Renal pelvis (tissue), 12 donors: ENCODE measurements around the gene PRKCSH. TPM values are rescaled to one million over a fixed set of nuclear protein-coding genes. Genes with fewer than 3 reads are reported as not detected.
"Not testable (repeated sequence)": the region's sequence is repeated elsewhere in the genome, so short reads cannot be mapped to it uniquely, and the experiment has no call there.

ENCODE experiments used
- DNase-seq: peaks from one replicate; pipeline ENCODE4 v3.0.0-alpha.2; 2013
- long read RNA-seq, 16 experiments: transcript quantifications; one replicate each; lab custom pipeline, GENCODE V29; 2026
- polyA plus RNA-seq, 3 donors: library from polyadenylated mRNA; unstranded; fragments of 120-200 nt; gene quantifications; one replicate each; pipeline ENCODE4 v1.2.1, GENCODE V29; 2013; ENCODE audit not compliant: insufficient read length in 3 of 3

PRKCSH gene, protein sequence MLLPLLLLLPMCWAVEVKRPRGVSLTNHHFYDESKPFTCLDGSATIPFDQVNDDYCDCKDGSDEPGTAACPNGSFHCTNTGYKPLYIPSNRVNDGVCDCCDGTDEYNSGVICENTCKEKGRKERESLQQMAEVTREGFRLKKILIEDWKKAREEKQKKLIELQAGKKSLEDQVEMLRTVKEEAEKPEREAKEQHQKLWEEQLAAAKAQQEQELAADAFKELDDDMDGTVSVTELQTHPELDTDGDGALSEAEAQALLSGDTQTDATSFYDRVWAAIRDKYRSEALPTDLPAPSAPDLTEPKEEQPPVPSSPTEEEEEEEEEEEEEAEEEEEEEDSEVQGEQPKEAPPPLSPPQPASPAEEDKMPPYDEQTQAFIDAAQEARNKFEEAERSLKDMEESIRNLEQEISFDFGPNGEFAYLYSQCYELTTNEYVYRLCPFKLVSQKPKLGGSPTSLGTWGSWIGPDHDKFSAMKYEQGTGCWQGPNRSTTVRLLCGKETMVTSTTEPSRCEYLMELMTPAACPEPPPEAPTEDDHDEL
- 100 to 1,000 TPM; 325 to 395 (median 363) TPM for polyA plus RNA-seq
- long read RNA-seq, donor 1, partial matches to known transcripts = 5 of 22 reads
- long read RNA-seq, donor 1, other reads (novel, unspliced or antisense) = 11 of 22 reads
- long read RNA-seq, donor 2, transcript PRKCSH-209 (17 exons, 1,898 nt) = minor isoform, 5 of 91 reads
- long read RNA-seq, donor 2, transcript PRKCSH-214 (3 exons, 569 nt) = major isoform, 6 of 91 reads
- long read RNA-seq, donor 2, partial matches to known transcripts = 34 of 91 reads
- long read RNA-seq, donor 2, other reads (novel, unspliced or antisense) = 44 of 91 reads
- long read RNA-seq, donor 3, transcript PRKCSH-214 (3 exons, 569 nt) = major isoform, 6 of 44 reads
- long read RNA-seq, donor 3, partial matches to known transcripts = 17 of 44 reads
- long read RNA-seq, donor 3, other reads (novel, unspliced or antisense) = 17 of 44 reads
- long read RNA-seq, donor 4, partial matches to known transcripts = 40 of 103 reads
- long read RNA-seq, donor 4, other reads (novel, unspliced or antisense) = 55 of 103 reads
- long read RNA-seq, donor 5, transcript PRKCSH-214 (3 exons, 569 nt) = major isoform, 5 of 21 reads
- long read RNA-seq, donor 5, partial matches to known transcripts = 5 of 21 reads
- long read RNA-seq, donor 5, other reads (novel, unspliced or antisense) = 9 of 21 reads
- long read RNA-seq, donor 6, transcript PRKCSH-209 (17 exons, 1,898 nt) = major isoform, 7 of 34 reads
- long read RNA-seq, donor 6, partial matches to known transcripts = 5 of 34 reads
- long read RNA-seq, donor 6, other reads (novel, unspliced or antisense) = 17 of 34 reads
- long read RNA-seq, donor 7, transcript PRKCSH-214 (3 exons, 569 nt) = major isoform, 10 of 92 reads
- long read RNA-seq, donor 7, partial matches to known transcripts = 37 of 92 reads
- long read RNA-seq, donor 7, other reads (novel, unspliced or antisense) = 39 of 92 reads
- long read RNA-seq, donor 8, transcript PRKCSH-214 (3 exons, 569 nt) = major isoform, 5 of 27 reads
- long read RNA-seq, donor 8, partial matches to known transcripts = 6 of 27 reads
- long read RNA-seq, donor 8, other reads (novel, unspliced or antisense) = 14 of 27 reads
- long read RNA-seq, donor 9, transcript PRKCSH-214 (3 exons, 569 nt) = major isoform, 6 of 82 reads
- long read RNA-seq, donor 9, transcript PRKCSH-209 (17 exons, 1,898 nt) = minor isoform, 5 of 82 reads
- long read RNA-seq, donor 9, partial matches to known transcripts = 46 of 82 reads
- long read RNA-seq, donor 9, other reads (novel, unspliced or antisense) = 23 of 82 reads
- long read RNA-seq, donor 10, transcript PRKCSH-214 (3 exons, 569 nt) = major isoform, 10 of 38 reads
- long read RNA-seq, donor 10, partial matches to known transcripts = 16 of 38 reads
- long read RNA-seq, donor 10, other reads (novel, unspliced or antisense) = 9 of 38 reads
- long read RNA-seq, donor 11, partial matches to known transcripts = 12 of 37 reads
- long read RNA-seq, donor 11, other reads (novel, unspliced or antisense) = 21 of 37 reads
- long read RNA-seq, donor 12, transcript PRKCSH-209 (17 exons, 1,898 nt) = major isoform, 6 of 98 reads
- long read RNA-seq, donor 12, partial matches to known transcripts = 42 of 98 reads
- long read RNA-seq, donor 12, other reads (novel, unspliced or antisense) = 43 of 98 reads
- long read RNA-seq, donor 13, partial matches to known transcripts = 5 of 9 reads
- long read RNA-seq, donor 13, other reads (novel, unspliced or antisense) = 0 of 9 reads
- long read RNA-seq, donor 14 = 0 reads
- long read RNA-seq, donor 15 = 0 reads
- long read RNA-seq, donor 16, transcript PRKCSH-214 (3 exons, 569 nt) = major isoform, 8 of 108 reads
- long read RNA-seq, donor 16, partial matches to known transcripts = 65 of 108 reads
- long read RNA-seq, donor 16, other reads (novel, unspliced or antisense) = 32 of 108 reads

DNA sequence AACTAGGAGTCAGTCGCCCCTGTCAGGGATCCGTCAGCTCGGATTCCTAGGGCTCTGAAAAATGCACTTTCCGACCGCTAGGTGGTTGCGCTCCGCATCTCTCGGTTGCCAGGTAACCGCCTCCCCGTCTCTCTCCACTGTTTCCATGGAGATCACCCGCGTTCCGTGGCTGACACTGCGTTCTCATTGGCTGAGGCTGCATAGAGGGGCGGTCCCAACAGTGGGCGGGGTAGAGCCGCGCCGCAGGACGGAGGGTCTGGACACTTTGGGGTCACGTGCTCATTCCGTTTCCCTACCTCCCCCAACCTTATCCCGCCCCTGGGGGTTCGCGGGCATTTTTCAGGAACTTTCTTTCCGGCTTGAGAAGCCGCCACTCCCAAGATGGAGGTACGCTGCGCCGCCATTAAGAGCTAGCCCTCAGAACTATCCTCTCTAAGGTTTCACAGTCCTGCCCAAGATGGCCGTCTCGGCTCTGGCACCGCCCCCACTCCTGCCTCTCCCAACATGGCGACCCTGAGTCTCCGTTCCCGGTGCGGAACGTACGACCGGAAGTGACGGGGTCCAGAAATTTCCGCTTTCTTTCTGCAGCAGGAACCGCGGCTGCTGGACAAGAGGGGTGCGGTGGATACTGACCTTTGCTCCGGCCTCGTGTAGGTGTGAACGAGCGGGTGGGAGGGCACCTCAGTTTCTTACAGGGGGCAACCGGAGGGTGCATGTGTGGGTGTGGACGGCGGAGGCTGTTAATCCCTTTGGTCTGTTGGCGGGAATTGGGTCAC, at the start of gene PRKCSH, which contains the start of gene ODAD3:
Gene PRKCSH, plus strand, starts transcription at position 579 of the 776 bp plus-strand sequence. CDS start 483 bp downstream, outside the sequence.
Gene ODAD3, minus strand, starts transcription at position 65 of the 776 bp plus-strand sequence. CDS start 105 bp downstream, outside the sequence.
- DNase-seq = peak; percentile 100

DNA sequence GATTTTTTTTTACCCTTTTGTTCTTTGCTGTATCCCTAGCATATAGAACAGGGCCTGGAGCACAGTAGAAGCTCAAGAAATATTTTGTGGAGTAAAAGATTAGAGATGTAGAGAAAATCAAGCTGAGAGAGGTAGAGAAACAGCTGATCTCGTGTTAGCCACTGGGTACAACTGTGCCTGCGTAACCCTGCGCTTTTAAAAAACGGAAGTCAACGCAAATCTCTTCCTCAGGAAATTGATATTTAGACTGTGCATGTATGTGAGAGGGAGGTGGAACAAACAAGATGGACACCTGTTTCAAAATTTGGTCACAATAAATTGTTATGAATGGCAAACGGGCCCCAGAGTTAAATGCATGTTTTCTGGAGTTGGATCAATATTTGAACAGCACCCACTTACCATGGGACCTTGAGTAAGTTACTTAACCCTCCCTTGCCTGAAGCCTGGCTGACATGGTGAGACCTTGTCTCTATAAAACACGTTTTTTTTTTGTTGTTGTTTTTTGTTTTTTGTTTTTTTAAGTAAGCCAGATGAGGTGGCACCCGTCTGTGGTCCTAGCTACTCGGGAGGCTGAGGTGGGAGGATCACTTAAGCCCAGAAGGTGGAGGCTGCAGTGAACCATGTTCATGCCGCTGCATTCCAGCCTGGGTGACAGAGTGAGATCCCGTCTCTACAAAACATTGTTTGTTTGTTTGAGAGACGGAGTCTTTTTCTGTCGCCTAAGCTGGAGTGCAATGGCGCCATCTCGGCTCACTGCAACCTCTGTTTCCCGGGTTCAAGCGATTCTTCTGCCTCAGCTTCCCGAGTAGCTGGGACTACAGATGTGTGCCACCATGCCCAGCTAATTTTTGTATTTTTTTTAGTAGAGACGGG, 48.0 kb upstream of the PRKCSH start:
- DNase-seq = no peak

DNA sequence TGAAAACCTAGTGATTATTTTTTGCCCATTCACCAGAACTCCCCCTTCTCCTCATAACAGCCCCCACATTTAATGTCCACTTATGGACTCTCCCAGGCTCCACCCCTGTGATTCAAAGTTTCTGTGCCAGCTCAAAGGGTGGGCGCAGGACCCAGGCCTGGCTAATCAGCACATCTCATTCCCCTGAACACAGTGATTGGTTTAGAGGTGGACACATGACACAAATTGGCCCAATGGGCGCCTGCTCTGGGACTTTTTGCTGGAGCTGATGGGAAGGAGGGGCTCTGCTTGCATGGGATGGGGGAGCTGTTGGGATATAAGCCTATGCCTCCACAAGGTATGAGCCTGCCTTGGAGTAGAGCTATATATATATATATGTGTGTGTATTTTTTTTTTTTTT, 45.1 kb upstream of the PRKCSH start:
- no peak for DNase-seq

DNA sequence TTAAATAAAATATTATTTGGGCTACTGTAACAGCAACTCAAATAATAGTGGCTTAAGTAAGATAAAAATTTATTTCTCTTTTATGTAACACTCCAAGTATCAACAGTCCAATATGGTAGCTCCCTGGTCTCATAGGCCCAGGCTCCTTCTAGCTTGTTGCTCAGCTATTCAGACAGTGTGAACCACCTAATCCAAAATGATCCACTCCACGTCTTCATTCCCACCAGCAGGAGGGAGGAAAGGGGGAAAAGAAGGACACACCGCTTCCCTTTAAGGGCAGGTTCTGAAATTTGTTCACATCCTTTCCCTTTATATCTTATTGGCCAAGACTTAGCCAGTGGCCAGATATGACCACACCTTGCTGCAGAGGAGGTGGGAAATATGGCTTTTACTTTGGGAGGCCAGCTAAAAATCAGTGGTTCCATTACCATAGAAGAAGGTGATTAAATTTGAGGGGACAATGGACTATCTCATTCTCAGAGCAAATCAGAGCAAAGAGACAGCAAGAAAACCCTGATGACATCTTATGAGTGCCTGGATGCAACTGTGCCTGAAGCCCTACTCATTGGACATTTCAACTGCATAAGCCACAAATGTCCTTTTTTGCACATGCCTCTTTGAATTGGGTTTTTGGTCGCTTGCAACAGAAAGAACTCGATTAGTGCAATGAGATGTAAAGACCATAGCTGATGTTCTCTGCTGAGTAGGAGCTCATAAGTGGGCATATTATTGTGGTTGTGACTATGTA, 44.3 kb upstream of the PRKCSH start:
- no peak for DNase-seq

DNA sequence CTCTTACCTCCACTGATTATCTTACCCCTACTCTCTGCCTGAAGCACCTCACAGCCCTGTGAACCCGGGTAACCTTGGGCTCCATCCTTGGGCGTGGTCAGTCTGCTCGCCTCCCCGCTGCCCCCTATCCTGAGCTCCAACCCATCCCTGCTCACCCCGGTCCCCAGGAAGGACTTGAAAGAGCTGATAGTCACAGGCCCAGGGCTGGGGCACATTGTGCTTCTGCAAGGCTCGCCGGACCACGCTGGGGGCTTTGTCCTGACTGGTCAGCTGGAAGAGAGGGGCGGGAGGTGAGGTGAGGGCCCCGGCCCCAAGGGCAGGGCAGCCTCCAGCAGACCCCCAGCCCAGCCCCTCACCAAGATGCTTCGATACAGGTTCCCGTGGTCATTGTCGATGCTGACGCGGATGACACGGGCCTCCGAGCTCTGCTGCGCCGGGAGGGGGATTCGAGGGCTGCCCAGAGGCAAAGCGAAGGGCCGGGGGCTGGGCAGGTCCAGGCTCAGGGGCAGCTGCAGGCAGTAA, 38.3 kb upstream of the PRKCSH start:
- no peak for DNase-seq

DNA sequence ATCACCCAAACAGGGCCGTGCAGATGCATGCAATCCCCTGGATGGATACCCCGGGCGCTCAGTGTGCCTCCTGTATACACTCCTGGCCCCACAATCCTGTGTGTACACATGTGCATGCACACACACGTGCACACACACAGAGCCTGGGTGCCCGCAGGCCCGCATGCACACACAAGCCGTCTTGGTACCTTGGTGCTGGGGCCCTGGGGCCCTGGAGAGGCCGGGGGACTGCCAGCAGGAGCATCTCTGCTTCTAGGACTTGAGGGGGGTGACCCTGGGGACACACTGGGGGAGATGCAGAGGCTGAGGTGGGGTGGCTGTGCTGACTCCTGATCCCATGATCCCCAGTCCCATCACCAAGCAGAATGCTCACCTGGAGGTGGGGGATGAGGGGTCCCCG, 35.8 kb upstream of the PRKCSH start:
- DNase-seq = no peak

DNA sequence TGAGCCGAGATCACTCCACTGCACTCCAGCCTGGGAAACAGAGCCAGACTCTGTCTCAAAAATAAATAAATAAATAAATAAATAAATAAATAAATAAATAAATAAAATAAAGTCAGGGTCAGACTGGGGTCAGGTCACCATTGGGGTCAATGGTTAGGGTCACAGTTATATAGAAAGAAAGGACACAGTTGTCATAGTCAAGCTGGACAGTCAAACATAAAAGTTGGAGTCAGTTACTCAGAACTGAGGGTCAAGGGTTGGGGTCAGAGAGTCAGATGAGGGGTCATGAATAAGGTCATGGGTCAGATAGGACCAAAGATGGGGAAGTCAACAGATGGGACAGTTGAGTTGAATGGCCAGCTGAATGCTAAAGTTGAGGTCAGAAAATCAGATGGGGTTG, 34.6 kb upstream of the PRKCSH start:
- no peak for DNase-seq

DNA sequence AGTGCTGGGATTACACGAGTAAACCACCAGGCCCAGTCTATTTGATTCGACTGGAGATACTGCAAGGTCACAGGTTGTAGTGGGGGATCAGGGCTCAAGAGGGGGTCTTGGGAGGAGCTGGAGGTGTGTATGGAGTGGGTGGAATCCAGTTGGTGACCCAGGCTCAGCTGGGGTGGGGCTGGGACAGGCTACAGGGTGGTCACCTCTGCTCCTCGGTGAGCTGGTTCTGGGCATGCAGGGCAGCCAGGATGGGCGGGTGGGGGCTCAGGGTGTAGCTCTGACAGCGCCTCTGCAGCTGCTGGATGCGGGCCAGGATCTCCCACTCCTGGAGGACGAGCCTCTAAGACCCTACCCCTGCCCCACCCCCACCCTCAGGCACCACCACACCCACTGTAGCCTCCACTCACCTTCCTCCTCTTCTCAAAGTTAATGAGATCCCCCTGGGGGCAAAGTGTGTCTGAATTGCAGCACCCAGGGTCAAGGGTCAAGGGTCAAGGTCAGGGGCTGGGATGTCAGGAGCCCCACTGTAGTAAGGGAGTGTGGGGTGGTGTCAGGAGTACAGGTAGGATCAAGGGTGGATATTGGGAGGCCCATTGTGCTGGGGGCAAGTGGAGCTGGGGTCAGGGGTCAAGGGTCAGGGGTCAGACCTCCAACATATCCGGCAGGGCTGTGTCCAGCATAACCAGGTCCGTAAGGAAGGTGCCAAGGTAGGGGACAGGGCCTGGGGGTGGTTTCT, 33.5 kb upstream of the PRKCSH start:
- DNase-seq = no peak

DNA sequence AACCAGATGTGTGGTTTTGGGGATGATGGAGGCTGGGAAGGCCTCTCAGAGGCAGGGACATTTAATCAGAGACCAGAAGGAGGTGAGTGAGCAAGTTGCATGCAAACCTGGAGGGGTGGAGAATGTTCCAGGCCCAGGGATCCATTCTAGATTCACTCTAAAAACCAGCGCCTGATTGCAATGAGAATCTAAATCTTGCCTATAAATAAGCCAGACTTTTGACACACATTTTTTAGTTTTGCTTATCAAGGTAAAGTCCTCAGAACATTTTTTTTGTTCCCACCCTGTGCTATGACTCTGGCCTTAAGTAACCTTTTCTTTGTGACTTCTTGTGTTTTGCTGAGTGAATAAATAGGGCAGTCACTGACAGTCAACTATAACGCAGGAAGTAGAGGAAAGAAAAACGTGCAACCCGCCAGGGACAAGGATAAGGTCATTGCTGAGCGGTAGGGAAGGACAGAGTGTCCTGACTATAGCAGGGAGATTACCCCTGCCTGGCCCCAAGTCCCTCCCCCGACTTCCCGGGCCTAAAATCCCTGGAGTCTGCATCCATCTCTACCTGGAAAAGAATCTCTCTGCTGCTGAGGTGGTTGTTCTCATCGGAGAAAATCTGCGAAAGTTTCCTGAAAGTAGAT, 30.7 kb upstream of the PRKCSH start:
- DNase-seq = no peak

DNA sequence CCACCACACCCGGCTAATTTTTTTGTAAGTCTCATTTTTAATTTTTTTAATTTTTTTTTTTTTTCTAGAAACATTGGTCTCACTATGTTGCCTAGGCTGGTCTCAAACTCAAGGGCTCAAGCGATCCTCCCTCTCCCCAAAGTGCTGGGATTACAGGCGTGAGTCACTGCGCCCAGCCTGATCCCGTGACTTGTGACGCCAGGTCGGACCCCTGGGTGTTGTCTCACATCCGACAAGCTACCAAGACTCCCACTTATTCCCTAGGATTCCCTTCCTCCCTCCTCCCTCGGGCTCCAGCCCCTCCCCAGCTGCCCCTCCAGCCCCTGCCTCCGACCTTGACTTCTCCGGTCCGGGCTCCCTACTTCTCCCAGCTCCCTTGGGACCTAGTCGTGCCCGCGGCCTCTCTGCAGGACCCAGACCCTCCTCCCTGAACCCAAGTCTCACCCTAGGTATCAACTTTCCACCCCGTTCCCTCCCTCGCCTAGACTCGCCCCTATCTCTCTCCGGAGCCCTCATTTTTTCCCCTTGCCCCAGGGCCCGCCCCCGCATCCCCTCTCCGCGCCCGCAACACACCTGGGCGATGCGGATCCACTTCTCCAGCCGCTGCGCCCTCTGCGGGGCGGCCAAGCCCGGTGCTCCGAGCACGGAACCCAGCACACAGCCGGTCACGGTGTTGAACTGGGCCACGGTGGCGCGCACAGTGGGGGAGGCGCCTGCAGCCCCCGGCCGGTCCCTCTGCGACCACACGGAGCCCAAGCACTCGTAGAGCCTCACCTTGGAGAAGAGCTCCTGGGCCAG, 29.4 kb upstream of the PRKCSH start:
- DNase-seq = no peak

DNA sequence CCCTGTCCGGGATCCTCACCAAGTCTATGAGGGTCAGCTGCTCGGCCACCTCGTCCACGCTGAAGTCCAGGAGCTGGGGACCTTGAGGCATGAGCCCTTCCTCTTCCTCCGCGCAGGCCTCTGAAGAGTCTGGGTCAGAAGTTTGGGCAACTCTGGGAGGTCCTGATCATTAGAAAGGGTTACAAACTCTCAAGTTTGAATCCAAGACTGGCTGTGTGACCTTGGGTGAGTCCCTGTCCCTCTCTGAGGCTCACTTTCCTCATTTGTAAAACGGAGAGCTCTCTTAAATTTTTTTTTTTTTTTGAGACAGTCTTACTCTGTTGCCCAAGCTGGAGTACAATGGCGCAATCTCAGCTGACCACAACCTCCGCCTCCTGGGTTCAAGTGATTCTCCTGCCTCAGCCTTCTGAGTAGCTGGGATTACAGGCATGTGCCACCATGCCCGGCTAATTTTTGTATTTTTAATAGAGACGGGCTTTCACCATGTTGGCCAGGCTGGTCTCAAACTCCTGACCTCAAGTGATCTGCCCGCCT, 28.7 kb upstream of the PRKCSH start:
- DNase-seq = not testable (repeated sequence)

DNA sequence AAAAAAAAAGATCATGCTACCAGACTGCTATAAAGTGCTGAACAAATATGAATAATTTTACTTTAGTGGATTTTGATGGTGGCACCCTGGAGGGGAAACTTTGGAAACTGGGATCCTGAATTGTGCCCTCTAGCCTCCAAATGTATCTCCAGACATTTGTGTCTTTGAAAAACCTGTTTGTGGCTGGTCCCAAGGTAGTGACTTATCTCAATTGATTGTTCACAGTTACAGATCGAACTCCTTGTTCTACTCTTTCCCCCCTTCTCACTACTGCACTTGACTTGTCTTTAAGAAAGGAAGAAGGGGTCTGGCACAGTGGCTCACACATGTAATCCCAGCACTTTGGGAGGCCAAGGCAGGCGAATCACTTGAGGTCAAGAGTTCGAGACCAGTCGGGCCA, 26.8 kb upstream of the PRKCSH start:
- DNase-seq = no peak

DNA sequence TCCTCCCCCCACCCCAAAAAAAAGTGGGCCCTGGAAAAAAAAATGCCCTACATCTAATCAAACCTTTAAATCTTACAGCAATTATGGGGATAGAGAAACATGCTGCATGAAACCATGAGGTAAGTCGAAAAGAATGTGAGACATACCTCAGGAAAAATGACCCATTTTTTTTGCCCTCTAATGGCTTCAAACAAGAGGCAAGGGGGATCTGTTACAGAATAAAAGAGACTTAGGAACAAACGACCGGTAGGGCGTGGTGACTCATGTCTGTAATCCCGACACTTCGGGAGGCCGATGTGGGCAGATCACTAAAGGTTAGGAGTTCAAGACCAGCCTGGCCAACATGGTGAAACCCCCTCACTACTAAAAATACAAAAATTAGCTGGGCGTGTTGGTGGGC, 24.8 kb upstream of the PRKCSH start:
- no peak for DNase-seq

DNA sequence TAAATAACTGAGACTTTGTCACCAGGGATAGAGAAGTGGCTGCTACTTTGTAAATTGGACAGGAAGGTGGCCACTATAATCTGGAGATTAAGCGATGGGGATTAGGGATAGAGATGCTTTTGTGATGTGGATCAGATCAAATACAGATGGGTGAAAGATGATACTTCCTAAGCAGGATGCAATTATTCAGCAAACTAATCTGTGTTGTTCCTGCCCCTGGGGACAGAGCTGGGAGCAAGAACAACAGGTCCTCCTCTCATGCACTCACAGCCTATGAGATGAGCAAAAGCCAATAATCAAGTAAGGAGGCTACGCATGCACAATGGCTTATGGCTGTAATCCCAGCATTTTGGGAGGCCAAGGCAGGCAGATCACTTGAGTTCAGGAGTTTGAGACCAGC, 20.9 kb upstream of the PRKCSH start:
- DNase-seq = no peak
